Endodermal cell (in vitro differentiated cells): ENCODE results near the gene RDH11. TPM values are rescaled to one million over a fixed set of nuclear protein-coding genes. Genes with fewer than 3 reads are reported as not detected.
"Not testable (repeated sequence)": the region's sequence is repeated elsewhere in the genome, so short reads cannot be mapped to it uniquely, and the experiment has no call there.

Experiments
- DNase-seq: peaks from one replicate; pipeline ENCODE4 v3.0.0-alpha.2; 2017
- H3K27ac ChIP-seq: 2 replicates; pipeline ENCODE4 v1.5.1; 2013; ENCODE audit warnings: mild to moderate bottlenecking, low read depth, low read length, moderate library complexity
- H3K27me3 ChIP-seq: 2 replicates; pipeline ENCODE4 v1.6.1; 2013; ENCODE audit warnings: mild to moderate bottlenecking, low read length, moderate library complexity; ENCODE audit not compliant: insufficient read depth, control insufficient read depth, poor library complexity, severe bottlenecking
- H3K36me3 ChIP-seq: 2 replicates; pipeline ENCODE4 v1.7.0; 2013; ENCODE audit warnings: mild to moderate bottlenecking, low read length, moderate library complexity; ENCODE audit not compliant: control insufficient read depth, insufficient read depth
- H3K4me1 ChIP-seq: one replicate; pipeline ENCODE4 v1.7.0; 2013; ENCODE audit warnings: low read length; ENCODE audit not compliant: control insufficient read depth, insufficient read depth
- H3K4me3 ChIP-seq: 2 replicates; pipeline ENCODE4 v1.5.1; 2013; ENCODE audit warnings: mild to moderate bottlenecking, low read length, moderate library complexity
- H3K9ac ChIP-seq: 2 replicates; pipeline ENCODE4 v1.6.1; 2013; ENCODE audit warnings: mild to moderate bottlenecking, low read length, moderate library complexity; ENCODE audit not compliant: poor library complexity, severe bottlenecking; ENCODE audit errors: extremely low read depth
- H3K9me3 ChIP-seq: 2 replicates; pipeline ENCODE4 v1.6.1; 2013; ENCODE audit warnings: mild to moderate bottlenecking, low read length, moderate library complexity; ENCODE audit not compliant: control insufficient read depth
- H3K27ac Mint-ChIP-seq: 2 replicates; pipeline ENCODE4 v1.8.0; 2020; ENCODE audit warnings: mixed read lengths
- H3K27me3 Mint-ChIP-seq: 2 replicates; pipeline ENCODE4 v1.8.0; 2021; ENCODE audit warnings: mild to moderate bottlenecking, mixed read lengths; ENCODE audit not compliant: insufficient read depth
- H3K36me3 Mint-ChIP-seq: 2 replicates; pipeline ENCODE4 v1.8.0; 2020; ENCODE audit warnings: low read depth, mixed read lengths
- H3K4me1 Mint-ChIP-seq: 2 replicates; pipeline ENCODE4 v1.8.0; 2020; ENCODE audit warnings: mixed read lengths
- H3K4me3 Mint-ChIP-seq: 2 replicates; pipeline ENCODE4 v1.8.0; 2020; ENCODE audit warnings: mild to moderate bottlenecking, moderate library complexity, mixed read lengths
- H3K9me3 Mint-ChIP-seq: 2 replicates; pipeline ENCODE4 v1.8.0; 2020; ENCODE audit warnings: mild to moderate bottlenecking, mixed read lengths
- WGBS, 2 experiments: methylation state at CpG; one replicate each; pipeline versions ENCODE4 v1.1.5 to v1.1.7; 2013; ENCODE audit warnings: missing lambda C conversion rate in 2 of 2, mixed read lengths in 1 of 2; ENCODE audit not compliant: insufficient coverage in 1 of 2, insufficient read length in 1 of 2; 5-methylcytosine and 5-hydroxymethylcytosine counted together
- total RNA-seq, 2 donors: library from RNA; stranded (reverse); fragmentation: NEBNext Ultra II Directional in 1 of 2; extraction: Animal tissue kit (Norgen Biotek cat#: 25700) in 1 of 2; gene quantifications; 2 replicates in 1 of 2; 3 replicates in 1 of 2; pipeline ENCODE4 v1.2.1, GENCODE V29; 2021
- TF ChIP-seq, protein P1 (sequence below): fragments of 200-600 bp; sonication (generic); conservative IDR thresholded peaks from 2 replicates; pipeline ENCODE4 v1.5.0; 2021; ENCODE audit warnings: antibody characterized with exemption, mild to moderate bottlenecking

The RDH11 gene
- total RNA-seq, 2 donors from 2014 or later: 73.5 to 75.0 TPM

DNA sequence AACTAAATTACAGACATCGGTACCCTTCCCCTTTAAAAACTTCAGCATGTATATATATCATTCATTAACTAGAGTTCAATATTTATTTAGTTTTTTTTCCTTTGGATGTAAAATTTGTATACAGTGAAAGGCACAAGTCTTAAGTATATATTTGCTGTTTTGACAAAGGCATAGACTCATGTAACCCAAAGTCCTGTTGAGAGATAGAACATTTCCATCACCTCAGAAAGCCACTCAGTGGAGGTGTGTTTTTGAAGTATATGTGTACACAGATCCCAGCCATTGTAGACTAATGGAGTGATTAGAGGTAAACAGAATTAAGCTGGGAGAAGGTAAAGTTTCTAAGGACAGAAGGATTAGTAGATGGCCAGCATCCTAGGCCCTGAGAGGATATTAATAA is 21.5 kb upstream of the RDH11 start:
- Mint-ChIP-seq H3K4me1 (peaks cover 4% of the 10 kb centered on the region), H3K27ac (no peak overlapping the region)

DNA sequence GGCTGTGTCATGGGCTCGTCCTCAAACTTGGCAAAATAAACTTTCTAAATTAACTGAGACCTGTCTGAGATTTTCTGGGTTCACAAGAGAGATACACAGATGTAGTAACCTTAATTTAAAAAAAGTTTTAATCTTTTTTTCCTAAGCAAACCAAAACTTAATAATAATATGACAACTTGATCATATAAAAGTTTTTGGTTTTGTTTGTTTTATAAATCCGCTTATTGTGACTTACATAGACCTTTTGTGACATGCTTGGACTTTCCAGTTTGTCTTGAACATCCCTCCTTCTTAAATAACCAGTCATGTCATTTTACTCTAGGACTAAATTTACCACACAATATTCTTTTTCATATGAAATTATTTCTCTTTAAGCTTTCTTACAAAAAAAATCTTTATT is 14.6 kb upstream of the RDH11 start:
- Mint-ChIP-seq H3K27ac (no peak overlapping the region), H3K4me3 (no peak overlapping the region), H3K36me3 (peaks cover 3% of the 10 kb centered on the region), H3K9me3 (peaks cover 52% of the 10 kb centered on the region), H3K4me1 (no peaks in the 10 kb centered on the region), H3K27me3 (no peaks in the 10 kb centered on the region)
- TF ChIP-seq, protein P1, sequence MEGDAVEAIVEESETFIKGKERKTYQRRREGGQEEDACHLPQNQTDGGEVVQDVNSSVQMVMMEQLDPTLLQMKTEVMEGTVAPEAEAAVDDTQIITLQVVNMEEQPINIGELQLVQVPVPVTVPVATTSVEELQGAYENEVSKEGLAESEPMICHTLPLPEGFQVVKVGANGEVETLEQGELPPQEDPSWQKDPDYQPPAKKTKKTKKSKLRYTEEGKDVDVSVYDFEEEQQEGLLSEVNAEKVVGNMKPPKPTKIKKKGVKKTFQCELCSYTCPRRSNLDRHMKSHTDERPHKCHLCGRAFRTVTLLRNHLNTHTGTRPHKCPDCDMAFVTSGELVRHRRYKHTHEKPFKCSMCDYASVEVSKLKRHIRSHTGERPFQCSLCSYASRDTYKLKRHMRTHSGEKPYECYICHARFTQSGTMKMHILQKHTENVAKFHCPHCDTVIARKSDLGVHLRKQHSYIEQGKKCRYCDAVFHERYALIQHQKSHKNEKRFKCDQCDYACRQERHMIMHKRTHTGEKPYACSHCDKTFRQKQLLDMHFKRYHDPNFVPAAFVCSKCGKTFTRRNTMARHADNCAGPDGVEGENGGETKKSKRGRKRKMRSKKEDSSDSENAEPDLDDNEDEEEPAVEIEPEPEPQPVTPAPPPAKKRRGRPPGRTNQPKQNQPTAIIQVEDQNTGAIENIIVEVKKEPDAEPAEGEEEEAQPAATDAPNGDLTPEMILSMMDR: no peak
- Histone ChIP-seq H3K4me1 (no peaks in the 10 kb centered on the region), H3K27me3 (no peaks in the 10 kb centered on the region), H3K9me3 (peaks cover 50% of the 10 kb centered on the region), H3K9ac (no peak overlapping the region), H3K27ac (no peak overlapping the region), H3K36me3 (no peaks in the 10 kb centered on the region), H3K4me3 (no peak overlapping the region)
- WGBS, 2 experiments: 93 to 100% methylated on average over 1 to 2 of the region's 2 CpGs
- DNase-seq: no peak

More for the DNA sequence above, 21.5 kb upstream of the RDH11 start:
- H3K9me3 ChIP-seq: peaks cover 4% of the 10 kb centered on the region
- WGBS, 2 experiments: no CpG with 5 or more reads among the region's 1 CpG
- H3K9ac ChIP-seq: no peak overlapping the region
- H3K4me3 ChIP-seq: no peak overlapping the region
- H3K27ac ChIP-seq: no peak overlapping the region
- no peaks in the 10 kb centered on the region for H3K4me1 ChIP-seq
- H3K27me3 ChIP-seq: peaks cover 16% of the 10 kb centered on the region
- H3K4me3 Mint-ChIP-seq: no peak overlapping the region
- peaks cover 3% of the 10 kb centered on the region for H3K36me3 Mint-ChIP-seq
- H3K36me3 ChIP-seq: no peaks in the 10 kb centered on the region
- no peak for DNase-seq
- TF ChIP-seq, protein P1: no peak
- H3K9me3 Mint-ChIP-seq: peaks cover 12% of the 10 kb centered on the region
- H3K27me3 Mint-ChIP-seq: peaks cover 6% of the 10 kb centered on the region

DNA sequence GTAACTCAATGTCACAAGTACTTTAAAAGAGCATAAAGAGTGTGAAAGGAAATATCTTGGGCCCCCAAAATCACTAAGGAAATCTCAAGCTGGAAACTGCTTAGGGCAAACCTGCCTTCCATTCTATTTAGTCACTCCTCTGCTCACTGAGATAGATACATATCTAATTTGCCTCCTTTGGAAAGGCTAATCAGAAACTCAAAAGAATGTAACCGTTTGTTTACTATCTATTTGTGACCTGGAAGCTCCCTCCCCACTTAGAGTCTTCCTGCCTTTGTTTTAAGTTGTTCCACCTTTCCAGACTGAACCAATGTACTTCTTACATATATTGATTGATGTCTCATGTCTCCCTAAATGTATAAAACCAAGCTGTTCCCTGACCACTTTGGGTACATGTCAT is 14.2 kb upstream of the RDH11 start:
- H3K4me3 ChIP-seq: peak overlapping the region; percentile 6
- H3K27ac ChIP-seq, H3K36me3 ChIP-seq, H3K4me1 ChIP-seq, H3K27ac Mint-ChIP-seq, H3K4me1 Mint-ChIP-seq, H3K4me3 Mint-ChIP-seq, H3K27me3 ChIP-seq, DNase-seq, H3K27me3 Mint-ChIP-seq, H3K36me3 Mint-ChIP-seq, H3K9ac ChIP-seq: not testable (repeated sequence)
- WGBS, 2 experiments: 81 to 88% methylated on average over 1 of the region's 1 CpG
- H3K9me3 Mint-ChIP-seq: peaks cover 52% of the 10 kb centered on the region
- peaks cover 50% of the 10 kb centered on the region for H3K9me3 ChIP-seq

GRCh38 chr14:67709346-67709745 is 13.8 kb upstream of the RDH11 start:
- not testable (repeated sequence) for DNase-seq, H3K27ac Mint-ChIP-seq, H3K36me3 Mint-ChIP-seq, H3K27ac ChIP-seq, H3K4me3 Mint-ChIP-seq, H3K4me1 Mint-ChIP-seq, H3K4me1 ChIP-seq, H3K27me3 ChIP-seq, H3K36me3 ChIP-seq, H3K9ac ChIP-seq, H3K27me3 Mint-ChIP-seq
- Histone ChIP-seq H3K9me3 (peaks cover 50% of the 10 kb centered on the region), H3K4me3 (peak overlapping the region; percentile 6)
- H3K9me3 Mint-ChIP-seq: peaks cover 52% of the 10 kb centered on the region
